COLO829 (cell line): Measurements from ENCODE around the gene PRM2.
"Not testable (repeated sequence)": the region's sequence is repeated elsewhere in the genome, so short reads cannot be mapped to it uniquely, and the experiment has no call there.

Experiments
- DNase-seq: peaks from one replicate; pipeline ENCODE4 v3.0.0; 2012; ENCODE audit warnings: low spot score

Gene PRM2

GRCh38 chr16:11289696-11290095 is 13.4 kb upstream of the PRM2 start:
- DNase-seq = not testable (repeated sequence)

- DNase-seq = no peak
These were observed 12.9 kb upstream of the PRM2 start for GRCh38 chr16:11289202-11289601.

- no peak for DNase-seq
These were observed 9.6 kb upstream of the PRM2 start for GRCh38 chr16:11285842-11286241.

GRCh38 chr16:11283820-11284248 is 7.6 kb upstream of the PRM2 start:
- DNase-seq = no peak

- no peak for DNase-seq
These were observed 4.6 kb upstream of the PRM2 start, which contains the start of gene PRM1 for GRCh38 chr16:11280616-11281522. Gene PRM1, minus strand, starts transcription at chr16:11281330. Its CDS starts 92 bp downstream, at chr16:11281238.

GRCh38 chr16:11278681-11279628 is 2.7 kb upstream of the PRM2 start:
- DNase-seq = no peak

- no peak for DNase-seq
These were observed 1.5 kb upstream of the PRM2 start for GRCh38 chr16:11277607-11278337.

- no peak for DNase-seq
These were observed 765 bp upstream of the PRM2 start for GRCh38 chr16:11276896-11277593.

- no peak for DNase-seq
These were observed 1.3 kb downstream of the PRM2 start for GRCh38 chr16:11274964-11275363.

- peak; percentile 85 for DNase-seq
These were observed 2.5 kb downstream of the PRM2 start for GRCh38 chr16:11273721-11274324.

- no peak for DNase-seq
These were observed 3.2 kb downstream of the PRM2 start, which contains the start of gene PRM3 for GRCh38 chr16:11272921-11273720. Gene PRM3, minus strand, starts transcription at chr16:11273629. Its CDS starts 34 bp downstream, at chr16:11273595.

- DNase-seq = no peak
These were observed 3.8 kb downstream of the PRM2 start for GRCh38 chr16:11272484-11272883.

GRCh38 chr16:11271610-11272009 is 4.7 kb downstream of the PRM2 start:
- no peak for DNase-seq

GRCh38 chr16:11270602-11271162 is 5.6 kb downstream of the PRM2 start:
- DNase-seq = no peak

GRCh38 chr16:11268921-11269375 is 7.3 kb downstream of the PRM2 start, which contains the start of gene TNP2:
Gene TNP2, minus strand, starts transcription at chr16:11269325. Its CDS starts 63 bp downstream, at chr16:11269262.
- no peak for DNase-seq

GRCh38 chr16:11265124-11265523 is 11.2 kb downstream of the PRM2 start:
- no peak for DNase-seq

- no peak for DNase-seq
These were observed 12.0 kb downstream of the PRM2 start for GRCh38 chr16:11264155-11264832.

GRCh38 chr16:11263737-11264136 is 12.5 kb downstream of the PRM2 start:
- DNase-seq = no peak

- no peak for DNase-seq
These were observed 13.4 kb downstream of the PRM2 start for GRCh38 chr16:11262915-11263314.
